ENCODE measurements around the gene TRIM10.

Gene TRIM10, protein sequence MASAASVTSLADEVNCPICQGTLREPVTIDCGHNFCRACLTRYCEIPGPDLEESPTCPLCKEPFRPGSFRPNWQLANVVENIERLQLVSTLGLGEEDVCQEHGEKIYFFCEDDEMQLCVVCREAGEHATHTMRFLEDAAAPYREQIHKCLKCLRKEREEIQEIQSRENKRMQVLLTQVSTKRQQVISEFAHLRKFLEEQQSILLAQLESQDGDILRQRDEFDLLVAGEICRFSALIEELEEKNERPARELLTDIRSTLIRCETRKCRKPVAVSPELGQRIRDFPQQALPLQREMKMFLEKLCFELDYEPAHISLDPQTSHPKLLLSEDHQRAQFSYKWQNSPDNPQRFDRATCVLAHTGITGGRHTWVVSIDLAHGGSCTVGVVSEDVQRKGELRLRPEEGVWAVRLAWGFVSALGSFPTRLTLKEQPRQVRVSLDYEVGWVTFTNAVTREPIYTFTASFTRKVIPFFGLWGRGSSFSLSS

DNA sequence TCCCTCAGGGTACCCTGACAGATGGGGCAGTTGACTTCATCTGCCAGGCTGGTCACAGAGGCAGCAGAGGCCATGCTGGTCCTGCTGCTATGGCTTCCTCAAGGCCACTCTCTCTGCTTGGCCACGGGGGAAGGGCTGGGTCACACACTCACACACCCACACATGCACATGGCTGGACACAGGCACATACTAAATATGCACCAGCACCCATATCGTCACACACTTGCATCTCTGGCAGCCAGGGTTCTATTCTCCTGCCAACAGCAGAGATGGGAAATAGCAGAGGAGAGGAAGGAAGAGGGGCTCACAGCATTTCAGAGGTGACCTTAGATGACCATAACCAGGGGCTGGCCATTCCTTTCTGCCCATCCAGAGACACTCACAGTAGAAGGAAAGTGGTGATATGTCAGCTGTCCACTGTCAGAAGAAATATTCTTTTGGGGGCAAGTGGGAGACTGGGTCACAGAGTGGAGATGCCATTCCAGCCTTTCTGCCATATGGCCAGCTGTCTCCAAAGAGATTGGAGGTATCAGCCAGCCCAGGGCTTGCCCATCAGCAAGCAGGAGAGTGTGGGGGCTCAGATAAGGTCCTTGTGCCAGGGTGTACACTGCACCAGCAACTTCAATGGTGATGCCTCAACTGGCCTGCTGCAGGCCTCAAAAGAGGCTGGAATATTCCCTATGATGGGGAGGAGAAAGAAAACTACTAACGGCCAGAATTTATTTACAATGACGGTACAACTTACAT, at the start of gene TRIM10:
Gene TRIM10, minus strand, starts transcription at position 427 of the 747 bp plus-strand sequence. Its CDS starts 353 bp downstream, at position 74.
- TF ChIP-seq, protein P1, sequence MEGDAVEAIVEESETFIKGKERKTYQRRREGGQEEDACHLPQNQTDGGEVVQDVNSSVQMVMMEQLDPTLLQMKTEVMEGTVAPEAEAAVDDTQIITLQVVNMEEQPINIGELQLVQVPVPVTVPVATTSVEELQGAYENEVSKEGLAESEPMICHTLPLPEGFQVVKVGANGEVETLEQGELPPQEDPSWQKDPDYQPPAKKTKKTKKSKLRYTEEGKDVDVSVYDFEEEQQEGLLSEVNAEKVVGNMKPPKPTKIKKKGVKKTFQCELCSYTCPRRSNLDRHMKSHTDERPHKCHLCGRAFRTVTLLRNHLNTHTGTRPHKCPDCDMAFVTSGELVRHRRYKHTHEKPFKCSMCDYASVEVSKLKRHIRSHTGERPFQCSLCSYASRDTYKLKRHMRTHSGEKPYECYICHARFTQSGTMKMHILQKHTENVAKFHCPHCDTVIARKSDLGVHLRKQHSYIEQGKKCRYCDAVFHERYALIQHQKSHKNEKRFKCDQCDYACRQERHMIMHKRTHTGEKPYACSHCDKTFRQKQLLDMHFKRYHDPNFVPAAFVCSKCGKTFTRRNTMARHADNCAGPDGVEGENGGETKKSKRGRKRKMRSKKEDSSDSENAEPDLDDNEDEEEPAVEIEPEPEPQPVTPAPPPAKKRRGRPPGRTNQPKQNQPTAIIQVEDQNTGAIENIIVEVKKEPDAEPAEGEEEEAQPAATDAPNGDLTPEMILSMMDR (conservative IDR thresholded peaks at IDR 0.05), result no peak
- no peak within 1 kb of the TSS for H3K27ac ChIP-seq

DNA sequence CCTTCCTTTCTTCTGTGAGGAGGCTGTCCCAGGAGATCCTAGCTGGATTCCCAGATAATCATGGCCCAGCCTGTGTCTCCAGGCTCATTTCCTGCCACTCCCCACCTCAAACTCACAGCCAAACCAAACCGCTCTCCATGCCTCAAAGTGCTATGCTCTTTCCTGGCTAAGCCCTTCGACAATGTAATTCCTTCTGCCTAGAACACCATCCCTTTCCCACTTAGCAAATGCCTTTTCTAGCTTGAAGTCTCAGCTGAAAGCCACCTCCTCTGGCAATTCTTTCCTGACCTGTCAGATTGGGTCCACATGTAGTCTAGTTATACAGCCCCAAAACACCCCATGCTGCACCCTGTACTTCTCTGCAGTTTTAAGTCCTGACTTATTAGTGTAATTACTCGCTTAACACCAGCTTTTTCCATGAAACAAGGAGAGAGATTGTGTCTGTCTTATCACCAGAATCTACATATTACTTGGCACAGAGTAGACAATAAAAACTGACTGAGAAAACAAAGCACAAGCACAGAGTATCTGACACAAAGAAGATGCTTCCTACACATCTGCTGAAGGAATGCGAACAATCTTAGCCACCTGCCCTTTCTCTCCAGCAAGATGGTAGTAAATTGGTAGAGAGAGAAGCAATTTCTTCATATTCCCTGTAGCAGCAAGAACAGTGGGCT, 46.7 kb upstream of the TRIM10 start:
- peak overlapping the region; percentile 93 for H3K27ac ChIP-seq

DNA sequence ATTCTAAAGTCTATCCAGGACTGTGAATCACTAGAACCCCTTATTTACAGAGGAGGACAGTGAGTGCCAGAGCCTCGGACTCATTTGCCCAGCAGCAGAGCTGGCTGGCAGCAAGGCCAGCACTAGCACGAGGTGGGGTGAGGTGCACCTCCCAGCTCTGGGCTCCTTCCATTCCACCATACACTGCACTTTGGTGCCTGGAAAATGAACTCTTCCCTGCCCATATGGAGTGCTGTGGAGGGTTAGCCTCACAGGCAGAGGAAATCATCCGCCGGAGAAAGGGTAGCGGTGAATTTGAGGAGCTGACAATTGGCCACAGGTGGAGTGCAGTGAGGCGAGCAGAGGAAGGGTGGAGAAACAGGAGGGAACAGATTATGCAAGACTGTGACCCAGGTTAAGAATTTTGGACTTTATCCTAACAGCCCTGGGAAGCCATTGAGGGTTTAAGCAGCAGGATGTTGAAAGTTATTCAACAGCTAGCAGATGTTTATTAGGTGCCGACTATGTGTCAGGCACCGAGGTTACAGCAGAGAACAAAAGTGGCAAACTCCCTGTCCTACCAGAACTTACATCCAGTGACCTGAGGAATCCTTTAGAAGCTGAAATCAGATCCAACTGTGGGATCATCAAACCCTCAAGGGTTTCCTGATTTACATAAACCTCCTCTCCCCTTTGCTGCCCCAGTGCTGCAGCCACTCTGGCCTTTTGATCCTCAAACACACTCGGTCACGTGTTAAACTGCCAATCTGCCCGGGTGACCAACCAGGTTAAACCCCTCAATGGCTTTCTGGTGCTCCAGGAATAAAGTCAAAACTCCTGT, 46.0 kb upstream of the TRIM10 start:
- TF ChIP-seq, protein P1 (conservative IDR thresholded peaks at IDR 0.05), result no peak
- peak overlapping the region; percentile 93 for H3K27ac ChIP-seq

More for the DNA sequence above, 46.7 kb upstream of the TRIM10 start:
- TF ChIP-seq, protein P1 (conservative IDR thresholded peaks at IDR 0.05), result no peak

DNA sequence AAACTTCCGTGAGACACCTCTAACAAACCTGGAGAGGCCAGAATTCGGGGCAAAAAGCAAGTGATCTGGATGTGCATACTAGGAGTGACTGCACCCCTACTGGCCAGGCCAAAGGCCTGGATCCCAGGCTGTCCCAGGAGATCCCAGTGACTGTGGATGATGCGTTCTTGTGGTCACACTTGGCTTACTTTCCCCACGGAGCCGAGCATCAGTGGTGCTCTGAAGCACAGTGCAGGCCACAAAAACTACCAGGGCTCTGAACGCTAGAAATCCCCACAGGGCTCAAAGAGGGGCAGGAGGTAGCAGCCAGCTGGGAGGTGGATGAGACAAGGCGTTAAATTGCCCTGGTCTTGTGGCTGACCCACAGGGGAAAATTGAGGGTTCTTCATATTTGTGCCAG, 45.1 kb upstream of the TRIM10 start:
- H3K27ac ChIP-seq, result peak overlapping the region; percentile 93
- TF ChIP-seq, protein P1 (conservative IDR thresholded peaks at IDR 0.05), result no peak

DNA sequence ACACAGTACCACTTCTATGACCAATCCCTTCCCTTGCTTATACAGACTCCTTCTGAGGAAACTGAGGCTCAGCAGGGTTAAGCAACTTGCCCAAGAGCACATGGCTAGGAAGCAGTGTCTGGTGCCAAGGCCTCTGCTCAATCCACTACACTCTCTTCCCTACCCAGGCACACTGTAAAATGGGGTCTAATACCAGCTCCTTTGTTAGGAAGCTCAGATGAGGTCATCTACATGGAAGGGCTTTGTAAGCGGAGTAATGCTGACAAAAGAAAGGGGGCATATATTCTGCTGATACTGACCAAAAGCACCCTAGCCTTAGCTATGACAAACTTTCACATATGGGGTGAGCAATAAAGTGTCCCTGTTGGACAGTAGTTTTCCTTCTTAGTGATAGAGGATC, 43.1 kb upstream of the TRIM10 start:
- no peak overlapping the region; the same call in 1 of the 2 replicates for H3K27ac ChIP-seq

DNA sequence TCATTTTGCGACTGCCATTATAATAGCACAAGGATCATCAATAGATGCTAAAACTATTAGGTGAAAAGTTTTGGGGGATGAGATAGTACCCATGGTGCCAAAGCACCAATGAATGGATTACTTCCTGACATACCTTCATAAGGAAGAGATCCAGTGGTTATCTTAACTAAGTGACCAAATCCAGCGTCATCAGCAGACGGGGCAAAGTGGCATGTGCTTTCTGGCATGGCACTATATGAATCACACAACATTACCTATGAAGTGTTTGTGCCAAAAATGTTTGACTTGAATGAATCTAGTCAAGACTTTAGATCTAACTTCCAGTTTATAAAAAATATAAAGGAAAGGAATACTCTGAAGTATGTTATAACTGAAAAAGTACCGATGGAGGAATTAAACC, 41.4 kb upstream of the TRIM10 start:
- H3K27ac ChIP-seq, result no peak overlapping the region

More for the DNA sequence above, 43.1 kb upstream of the TRIM10 start:
- TF ChIP-seq, protein P1 (conservative IDR thresholded peaks at IDR 0.05), result no peak

More for the DNA sequence above, 41.4 kb upstream of the TRIM10 start:
- TF ChIP-seq, protein P1 (conservative IDR thresholded peaks at IDR 0.05), result no peak

Measured in VCaP (cell line).